HG02884 (cell line): ENCODE results near the gene RBKS.
"Not testable (repeated sequence)": the region's sequence is repeated elsewhere in the genome, so short reads cannot be mapped to it uniquely, and the experiment has no call there.

Source experiments
- ATAC-seq: cut with Tn5 transposase; IDR thresholded peaks from one replicate; pipeline ENCODE4 v1.9.1; 2021; ENCODE audit warnings: mild to moderate bottlenecking, moderate library complexity; ENCODE audit not compliant: unreplicated experiment

The RBKS gene

DNA sequence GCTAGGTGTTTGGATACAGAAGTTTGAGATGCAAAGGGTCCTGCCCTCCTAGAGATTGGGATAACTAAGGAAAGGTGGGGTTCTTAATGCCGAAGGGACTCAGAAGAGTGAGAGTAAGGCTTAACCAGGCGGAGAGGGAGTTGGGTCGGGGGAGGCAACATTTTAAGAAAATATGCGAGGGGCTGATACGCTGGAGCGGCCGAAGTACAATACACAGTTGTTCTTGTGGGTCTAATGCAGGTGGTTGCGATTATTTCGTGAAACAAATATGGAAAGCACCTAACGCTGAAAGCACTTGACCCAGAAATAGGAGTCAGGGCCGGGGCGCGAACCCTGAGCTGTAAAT is 119.0 kb downstream of the RBKS start:
- no peak for ATAC-seq

GRCh38 chr2:27766287-27766661 is 123.9 kb downstream of the RBKS start:
- ATAC-seq: no peak

GRCh38 chr2:27765621-27766286 is 124.4 kb downstream of the RBKS start:
- ATAC-seq: no peak

GRCh38 chr2:27764526-27764925 is 125.7 kb downstream of the RBKS start:
- ATAC-seq: not testable (repeated sequence)

- no peak for ATAC-seq
These were observed 126.3 kb downstream of the RBKS start for GRCh38 chr2:27763907-27764267.

- no peak for ATAC-seq
These were observed 127.0 kb downstream of the RBKS start for GRCh38 chr2:27762951-27763906.

DNA sequence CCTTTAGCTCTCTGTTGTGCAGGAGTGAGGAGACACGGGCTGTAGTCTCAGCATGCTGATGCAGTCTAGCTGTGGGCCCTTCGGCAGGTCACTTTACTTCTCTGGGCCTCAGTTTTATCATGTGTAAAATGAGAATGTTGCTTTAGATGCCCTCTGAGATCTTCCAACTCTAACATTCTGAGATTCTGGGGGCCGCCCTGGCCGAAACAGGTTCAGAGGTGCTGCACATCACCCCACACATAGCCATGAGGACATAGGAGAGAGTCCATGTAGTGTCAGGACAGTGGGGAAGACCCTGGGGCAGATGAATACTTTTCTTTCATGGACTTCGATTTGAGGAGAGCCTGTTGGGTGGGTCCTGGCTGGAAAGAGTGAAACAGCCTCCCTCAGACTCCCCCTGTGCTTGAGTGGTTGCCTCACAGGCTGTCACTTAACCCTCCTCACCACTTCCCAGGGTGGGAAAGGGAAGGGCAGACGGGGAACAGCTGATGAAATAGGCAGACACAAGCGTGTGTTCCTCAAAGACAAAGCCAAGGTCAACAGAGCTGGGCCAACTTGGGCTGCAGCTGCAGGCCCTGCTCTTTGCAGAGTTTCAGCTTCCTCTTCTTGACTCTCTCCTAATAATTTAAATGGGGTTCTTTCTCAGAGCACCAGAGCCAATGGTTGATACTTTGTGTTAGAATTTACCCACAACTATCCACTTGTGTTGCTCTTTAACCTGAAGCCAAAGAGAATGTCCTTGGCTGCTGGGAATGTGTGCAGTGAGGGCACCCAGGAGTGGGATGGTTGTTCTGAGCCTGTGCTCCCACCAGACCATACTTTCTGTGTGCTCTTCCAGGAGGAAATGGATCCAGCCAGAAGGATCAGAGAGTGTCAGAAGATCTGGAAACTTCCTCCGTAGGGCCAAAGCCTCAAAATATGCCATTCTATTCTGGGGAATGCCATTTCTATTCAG is 133.4 kb downstream of the RBKS start:
- no peak for ATAC-seq

DNA sequence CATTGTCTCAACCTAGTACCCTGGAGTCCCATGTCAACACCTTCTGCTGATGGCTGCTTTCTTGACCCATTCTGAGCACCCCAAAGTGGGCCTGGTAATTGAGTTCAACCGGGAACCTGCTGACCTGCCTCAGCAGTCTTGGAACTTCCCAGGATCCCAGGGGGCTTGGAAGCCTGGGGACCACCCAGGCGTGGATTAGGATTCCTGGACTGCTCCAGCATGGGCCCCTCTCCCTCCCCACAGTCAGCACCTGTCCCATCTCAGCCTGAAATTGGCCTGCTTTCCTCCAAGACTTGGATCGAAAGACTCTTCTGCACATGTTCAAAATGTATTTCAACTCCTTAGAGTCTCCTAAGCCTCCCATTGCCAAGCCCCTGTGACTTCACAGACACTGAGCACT is 134.1 kb downstream of the RBKS start:
- ATAC-seq: no peak

DNA sequence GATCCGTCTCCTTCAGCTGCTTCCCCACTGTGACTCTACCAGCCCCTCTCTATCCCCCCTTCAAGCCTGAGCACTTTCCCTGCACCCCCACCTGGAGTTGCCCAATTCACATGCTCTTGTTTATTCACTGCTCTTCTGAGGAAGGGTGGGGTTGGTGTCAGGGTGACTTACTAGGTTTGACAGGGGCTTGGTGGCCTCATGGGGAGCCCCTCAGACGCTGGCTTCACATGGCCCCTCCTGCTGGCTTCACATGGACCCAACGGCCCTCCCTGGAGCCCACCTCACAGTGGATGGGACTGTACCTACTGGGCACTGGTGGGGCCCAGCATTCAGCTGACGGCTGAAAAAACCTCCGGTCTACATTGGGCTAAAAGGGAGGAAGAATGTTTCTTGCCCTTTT is 135.4 kb downstream of the RBKS start:
- ATAC-seq: no peak

DNA sequence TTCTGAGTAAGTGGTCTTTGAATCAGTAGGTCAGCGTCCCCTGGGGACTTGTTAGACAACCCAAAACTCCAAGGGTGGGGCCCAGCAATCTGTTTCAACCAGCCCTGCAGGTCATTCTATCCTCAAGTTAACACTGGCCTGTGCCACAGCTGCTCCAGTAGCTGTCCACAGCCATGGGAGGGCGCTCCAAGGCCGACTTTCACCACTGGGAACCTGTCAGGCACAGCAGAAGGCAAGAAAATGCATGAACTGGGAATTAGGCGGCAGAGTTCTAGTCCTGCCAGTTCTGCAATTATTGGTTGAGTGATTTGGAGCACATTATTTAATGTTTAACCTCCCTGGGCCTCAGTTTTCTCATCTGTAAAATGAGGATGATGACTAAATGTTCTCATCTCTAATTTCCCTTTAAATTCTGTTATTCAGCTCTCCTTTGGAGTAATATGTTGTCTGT is 136.0 kb downstream of the RBKS start:
- ATAC-seq: no peak

DNA sequence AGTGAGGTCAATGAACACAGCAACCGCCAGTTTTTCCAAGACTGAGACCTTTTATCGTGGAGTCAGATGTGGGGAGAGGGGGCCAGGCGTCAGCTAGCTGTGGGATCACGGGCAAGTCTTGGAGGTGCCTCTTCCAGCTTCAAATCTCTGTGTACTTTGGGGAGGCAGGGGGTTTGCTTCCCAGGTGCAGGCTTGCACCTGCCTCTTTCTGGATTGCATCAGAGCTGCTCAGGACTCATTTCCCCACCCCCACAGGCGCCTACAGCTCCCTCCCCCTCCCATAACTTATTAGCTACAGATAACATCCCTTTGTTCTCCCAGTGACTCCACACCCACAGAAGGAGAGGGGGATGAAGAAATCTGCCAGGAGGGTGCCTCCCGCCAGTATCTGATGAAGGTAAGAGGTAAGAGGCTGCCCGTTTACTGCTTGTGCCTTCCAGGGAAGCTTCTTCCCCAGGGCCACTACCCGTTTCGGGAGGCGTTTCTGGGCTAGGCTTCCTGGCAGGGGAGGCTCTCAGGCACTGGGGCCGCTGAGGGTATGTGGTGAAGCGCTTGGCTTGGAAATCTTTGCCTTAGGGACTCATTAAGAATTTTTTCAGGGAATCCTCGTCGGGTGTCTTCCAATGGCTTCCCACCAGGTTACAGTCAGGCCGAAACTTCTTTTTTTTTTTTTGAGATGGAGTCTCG is 137.5 kb downstream of the RBKS start:
- ATAC-seq: no peak

GRCh38 chr2:27751377-27751776 is 138.8 kb downstream of the RBKS start:
- no peak for ATAC-seq

DNA sequence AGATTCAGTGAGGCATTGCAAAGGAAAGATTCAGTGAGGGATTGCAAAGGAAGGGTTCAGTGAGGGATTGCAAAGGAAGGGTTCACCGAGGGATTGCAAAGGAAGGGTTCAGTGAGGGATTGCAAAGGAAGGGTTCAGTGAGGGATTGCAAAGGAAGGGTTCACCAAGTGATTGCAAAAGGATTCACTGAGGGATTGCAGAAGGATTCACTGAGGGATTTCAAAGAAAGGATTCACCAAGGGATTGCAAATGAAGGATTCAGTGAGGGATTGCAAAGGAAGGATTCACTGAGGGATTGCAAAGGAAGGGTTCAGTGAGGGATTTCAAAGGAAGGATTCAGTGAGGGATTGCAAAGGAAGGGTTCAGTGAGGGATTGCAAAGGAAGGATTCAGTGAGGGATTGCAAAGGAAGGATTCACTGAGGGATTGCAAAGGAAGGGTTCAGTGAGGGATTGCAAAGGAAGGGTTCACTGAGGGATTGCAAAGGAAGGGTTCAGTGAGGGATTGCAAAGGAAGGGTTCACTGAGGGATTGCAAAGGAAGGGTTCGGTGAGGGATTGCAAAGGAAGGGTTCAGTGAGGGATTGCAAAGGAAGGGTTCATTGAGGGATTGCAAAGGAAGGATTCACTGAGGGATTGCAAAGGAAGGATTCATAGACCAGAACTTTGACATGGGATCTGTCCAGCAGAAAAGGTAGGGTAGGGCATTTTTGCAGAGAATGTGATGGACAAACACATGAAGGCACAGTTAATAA is 141.2 kb downstream of the RBKS start:
- not testable (repeated sequence) for ATAC-seq

DNA sequence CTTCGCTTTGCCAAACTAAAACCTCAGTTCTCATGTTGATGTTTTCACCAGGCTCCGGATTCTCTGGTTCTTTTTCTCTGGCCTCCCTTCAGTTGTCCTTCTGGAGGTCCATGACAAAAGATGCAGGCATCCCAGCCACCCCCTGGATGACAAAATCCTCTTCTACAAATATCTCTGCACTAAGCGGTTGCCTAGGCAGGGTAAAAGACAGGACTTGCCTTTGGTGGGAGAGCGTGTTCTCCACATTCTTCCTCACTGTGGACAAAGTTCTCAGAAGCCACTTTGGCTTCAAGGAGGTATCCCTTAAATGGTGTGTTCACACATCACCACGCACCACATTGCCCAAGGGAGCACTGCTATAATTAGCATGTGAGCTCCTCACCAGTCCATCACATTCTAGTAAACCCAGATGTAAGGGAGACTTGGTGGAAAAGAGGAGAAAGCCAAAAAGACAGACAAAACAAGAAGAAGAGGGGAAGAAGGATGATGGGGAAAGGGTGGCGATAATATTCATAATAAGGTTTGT is 142.3 kb downstream of the RBKS start:
- no peak for ATAC-seq

GRCh38 chr2:27746325-27746724 is 143.9 kb downstream of the RBKS start:
- no peak for ATAC-seq

GRCh38 chr2:27745494-27745893 is 144.7 kb downstream of the RBKS start:
- ATAC-seq: not testable (repeated sequence)

GRCh38 chr2:27742571-27742970 is 147.6 kb downstream of the RBKS start:
- no peak for ATAC-seq

- ATAC-seq: no peak
These were observed 148.5 kb downstream of the RBKS start for GRCh38 chr2:27741673-27742072.

DNA sequence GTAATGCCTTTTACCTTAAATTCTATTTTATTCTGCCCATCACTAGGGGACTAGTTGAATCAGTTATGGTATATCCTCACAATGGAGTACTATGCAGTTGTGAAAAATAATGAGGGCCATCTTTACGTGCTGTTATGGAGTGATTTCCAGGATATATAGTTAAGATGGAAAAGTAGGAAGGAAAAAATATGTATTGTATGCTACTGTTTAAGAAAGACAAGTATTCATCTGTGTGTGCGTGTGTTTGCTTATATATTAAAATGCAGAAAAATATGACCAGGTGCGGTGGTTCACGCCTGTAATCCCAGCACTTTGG is 151.2 kb downstream of the RBKS start:
- no peak for ATAC-seq
